Ascending aorta (tissue), 2 donors: ENCODE data around the gene ADGRG4. TPM values are rescaled to one million over a fixed set of nuclear protein-coding genes. Genes with fewer than 3 reads are reported as not detected.
"Not testable (repeated sequence)": the region's sequence is repeated elsewhere in the genome, so short reads cannot be mapped to it uniquely, and the experiment has no call there.

Source experiments
- DNase-seq, 2 donors: peaks; one replicate each; pipeline ENCODE4 v3.0.0-alpha.2; 2019; ENCODE audit warnings: low spot score in 2 of 2
- H3K27ac ChIP-seq, 2 donors: fragments of 200-600 bp; sonication (generic); one replicate each; pipeline ENCODE4 v1.5.1; 2016 to 2017; ENCODE audit warnings: mild to moderate bottlenecking in 1 of 2
- H3K27me3 ChIP-seq: fragments of 200-600 bp; sonication (generic); one replicate; pipeline ENCODE4 v1.5.1; 2017
- H3K36me3 ChIP-seq, 2 donors: fragments of 200-600 bp; sonication (generic); one replicate each; pipeline ENCODE4 v1.5.1; 2016
- H3K4me1 ChIP-seq, 2 donors: fragments of 200-600 bp; sonication (generic); one replicate each; pipeline ENCODE4 v1.5.1; 2016 to 2017; ENCODE audit warnings: mild to moderate bottlenecking in 1 of 2
- H3K4me3 ChIP-seq, 2 donors: fragments of 200-600 bp; sonication (generic); one replicate each; pipeline ENCODE4 v1.5.1; 2016 to 2017; ENCODE audit warnings: mild to moderate bottlenecking in 1 of 2
- H3K9me3 ChIP-seq, 2 donors: fragments of 200-600 bp; sonication (generic); one replicate each; pipeline ENCODE4 v1.5.1; 2016
- intact Hi-C: fragments of 100-400 bp; cut with DNase I; formaldehyde crosslinking; loops from one replicate; pipeline ENCODE4 v1.15.1; 2023
- total RNA-seq: library from RNA; depleted of rRNA; stranded (reverse); fragments of >200 nt; gene quantifications from one replicate; pipeline ENCODE4 v1.1.0, GENCODE V29; 2016
- TF ChIP-seq, protein P1 (sequence below), 3 experiments: fragments of 200-600 bp in 2 of 3; fragments of 450-650 bp in 1 of 3; sonication (generic) in 2 of 3; IDR thresholded peaks; one replicate each; pipeline ENCODE4 v1.5.1; 2016 to 2019; ENCODE audit warnings: antibody characterized with exemption in 3 of 3, mild to moderate bottlenecking in 1 of 3, moderate library complexity in 1 of 3

The ADGRG4 gene
- total RNA-seq, 1 donor from 2014 or later = 0.75 TPM

DNA sequence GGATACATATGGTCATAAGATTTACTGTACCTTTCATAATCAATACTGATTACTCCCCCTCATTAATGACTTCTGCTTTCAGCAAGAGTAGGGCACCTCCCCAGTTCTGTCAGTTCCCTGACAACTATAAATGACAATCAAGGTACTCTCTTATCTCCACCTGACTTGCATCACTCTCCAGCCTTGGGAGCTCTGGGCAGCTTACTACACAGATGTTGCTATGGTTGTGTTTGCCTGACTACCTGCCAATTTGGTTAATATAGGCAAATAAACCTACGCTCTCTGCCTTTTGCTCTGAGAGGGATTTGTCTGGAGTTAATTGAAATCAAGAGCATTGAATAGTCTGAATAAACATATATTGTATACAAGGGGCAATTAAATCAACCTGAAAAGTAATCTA is 26.8 kb upstream of the ADGRG4 start:
- Histone ChIP-seq H3K9me3 (no peaks in the 10 kb centered on the region), H3K27ac (no peak overlapping the region), H3K4me3 (no peak overlapping the region), H3K4me1 (no peaks in the 10 kb centered on the region), H3K27me3 (no peaks in the 10 kb centered on the region), H3K36me3 (no peaks in the 10 kb centered on the region)
- intact Hi-C loops = no loop called here
- DNase-seq = no peak
- TF ChIP-seq, protein P1, sequence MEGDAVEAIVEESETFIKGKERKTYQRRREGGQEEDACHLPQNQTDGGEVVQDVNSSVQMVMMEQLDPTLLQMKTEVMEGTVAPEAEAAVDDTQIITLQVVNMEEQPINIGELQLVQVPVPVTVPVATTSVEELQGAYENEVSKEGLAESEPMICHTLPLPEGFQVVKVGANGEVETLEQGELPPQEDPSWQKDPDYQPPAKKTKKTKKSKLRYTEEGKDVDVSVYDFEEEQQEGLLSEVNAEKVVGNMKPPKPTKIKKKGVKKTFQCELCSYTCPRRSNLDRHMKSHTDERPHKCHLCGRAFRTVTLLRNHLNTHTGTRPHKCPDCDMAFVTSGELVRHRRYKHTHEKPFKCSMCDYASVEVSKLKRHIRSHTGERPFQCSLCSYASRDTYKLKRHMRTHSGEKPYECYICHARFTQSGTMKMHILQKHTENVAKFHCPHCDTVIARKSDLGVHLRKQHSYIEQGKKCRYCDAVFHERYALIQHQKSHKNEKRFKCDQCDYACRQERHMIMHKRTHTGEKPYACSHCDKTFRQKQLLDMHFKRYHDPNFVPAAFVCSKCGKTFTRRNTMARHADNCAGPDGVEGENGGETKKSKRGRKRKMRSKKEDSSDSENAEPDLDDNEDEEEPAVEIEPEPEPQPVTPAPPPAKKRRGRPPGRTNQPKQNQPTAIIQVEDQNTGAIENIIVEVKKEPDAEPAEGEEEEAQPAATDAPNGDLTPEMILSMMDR (IDR thresholded peaks at IDR 0.05) = no peak

DNA sequence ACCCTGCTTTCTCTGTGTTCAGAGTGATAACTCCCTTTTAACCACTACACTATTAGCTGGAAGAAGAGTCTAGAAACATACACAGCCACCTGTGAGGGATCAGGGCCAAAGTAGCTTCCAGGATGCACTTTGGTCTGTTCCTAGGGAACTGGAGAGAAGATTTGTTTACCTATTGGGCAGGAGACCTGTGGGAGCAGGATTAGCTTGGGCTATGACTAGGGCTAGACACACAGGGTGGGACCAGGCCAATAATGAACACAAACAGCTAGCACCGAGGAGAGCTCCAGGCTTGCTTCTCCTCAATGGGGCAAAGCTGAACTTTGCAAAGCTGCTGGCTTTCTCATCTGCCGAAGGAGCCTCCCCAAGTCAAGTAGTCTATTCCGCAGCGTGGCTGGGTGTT is 25.2 kb upstream of the ADGRG4 start:
- DNase-seq = no peak
- intact Hi-C loops = no loop called here
- Histone ChIP-seq H3K9me3 (no peaks in the 10 kb centered on the region), H3K4me1 (no peaks in the 10 kb centered on the region), H3K27me3 (no peaks in the 10 kb centered on the region), H3K36me3 (no peaks in the 10 kb centered on the region), H3K27ac (no peak overlapping the region), H3K4me3 (no peak overlapping the region)
- TF ChIP-seq, protein P1 (IDR thresholded peaks at IDR 0.05) = no peak

DNA sequence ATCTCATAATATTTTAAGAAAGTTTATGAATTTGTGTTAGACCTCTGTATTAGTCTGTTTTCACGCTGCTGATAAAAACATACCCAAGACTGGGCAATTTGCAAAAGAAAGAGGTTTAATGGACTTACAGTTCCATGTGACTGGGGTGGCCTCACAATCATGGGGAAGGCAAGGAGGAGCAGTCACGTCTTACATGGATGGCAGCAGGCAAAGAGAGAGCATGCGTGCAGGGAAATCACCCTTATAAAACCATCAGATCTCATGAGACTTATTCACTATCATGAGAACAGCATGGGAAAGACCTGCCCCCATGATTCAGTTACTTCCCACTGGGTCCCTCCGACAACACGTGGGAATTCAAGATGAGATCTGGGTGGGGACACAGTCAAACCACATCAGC is 14.4 kb upstream of the ADGRG4 start:
- H3K27me3 ChIP-seq, H3K27ac ChIP-seq, H3K9me3 ChIP-seq, H3K36me3 ChIP-seq, H3K4me1 ChIP-seq, DNase-seq, H3K4me3 ChIP-seq, intact Hi-C loops: not testable (repeated sequence)

DNA sequence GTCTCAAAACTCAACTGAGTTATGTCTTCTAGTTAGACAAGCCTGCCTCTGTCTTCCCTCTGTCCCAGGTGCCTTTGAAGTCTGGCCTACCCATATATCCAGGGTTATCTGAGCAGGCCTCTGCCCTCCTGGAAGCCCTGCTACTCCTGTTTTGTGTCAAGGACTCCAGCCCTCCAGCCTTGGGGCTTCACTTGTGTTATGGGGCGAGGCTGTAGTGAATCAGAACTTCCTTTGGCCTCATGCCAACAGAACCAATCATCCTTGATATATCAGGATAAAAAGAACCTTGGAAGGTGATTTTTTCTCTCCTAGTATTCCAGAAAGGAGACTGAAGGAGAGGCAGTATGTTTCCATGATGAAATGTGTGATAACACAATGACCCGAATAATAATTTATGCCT is 8.9 kb upstream of the ADGRG4 start:
- no peak for DNase-seq
- TF ChIP-seq, protein P1 (IDR thresholded peaks at IDR 0.05) = no peak

DNA sequence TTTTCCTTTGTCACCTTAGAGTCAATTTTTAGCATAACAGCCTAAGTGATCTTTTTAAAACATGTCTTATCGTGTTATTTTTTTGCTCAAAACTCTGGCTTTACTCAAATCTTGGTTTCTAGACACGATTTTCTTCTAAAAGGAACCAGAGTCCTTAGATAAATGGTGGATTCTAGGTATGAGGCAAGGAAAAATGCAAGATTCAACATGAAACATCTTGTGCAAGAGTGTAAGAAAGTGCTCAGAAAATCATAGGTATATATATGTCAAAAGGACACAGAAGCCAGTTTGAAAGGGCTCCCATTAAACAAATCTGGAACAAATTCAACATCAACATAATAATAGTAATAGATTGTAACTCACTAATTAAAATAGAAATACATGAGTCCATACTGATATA is 8.1 kb upstream of the ADGRG4 start:
- intact Hi-C loops = no loop called here
- TF ChIP-seq, protein P1 (IDR thresholded peaks at IDR 0.05) = no peak
- no peaks in the 10 kb centered on the region for H3K4me1 ChIP-seq

More for the DNA sequence above, 8.9 kb upstream of the ADGRG4 start:
- no peaks in the 10 kb centered on the region for H3K9me3 ChIP-seq
- H3K27ac ChIP-seq = no peak overlapping the region
- no peaks in the 10 kb centered on the region for H3K36me3 ChIP-seq
- no peaks in the 10 kb centered on the region for H3K4me1 ChIP-seq
- H3K4me3 ChIP-seq = no peak overlapping the region
- intact Hi-C loops = no loop called here
- no peaks in the 10 kb centered on the region for H3K27me3 ChIP-seq

DNA sequence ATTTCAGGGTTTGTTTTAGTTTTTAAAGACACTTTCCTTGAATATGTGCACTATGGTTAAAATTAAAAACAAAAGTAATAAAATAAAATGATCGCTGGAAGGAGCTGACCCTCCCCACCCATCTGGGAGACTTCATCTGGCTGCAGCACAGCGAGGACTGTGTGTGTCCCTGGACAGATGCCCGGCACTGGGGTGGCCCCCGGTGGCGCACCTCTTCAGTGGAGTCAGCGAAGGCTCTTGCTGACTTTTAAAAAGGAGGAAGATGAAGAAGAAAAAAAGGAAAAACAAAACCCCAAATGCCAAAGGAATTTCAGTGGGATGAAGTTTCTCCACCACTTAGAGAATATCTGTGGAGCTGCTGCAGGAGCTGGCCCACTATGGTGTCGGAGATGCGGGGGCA is 5.4 kb upstream of the ADGRG4 start:
- Histone ChIP-seq H3K4me1 (no peaks in the 10 kb centered on the region), H3K9me3 (no peaks in the 10 kb centered on the region), H3K4me3 (no peak overlapping the region), H3K27me3 (no peaks in the 10 kb centered on the region), H3K36me3 (no peaks in the 10 kb centered on the region), H3K27ac (no peak overlapping the region)
- TF ChIP-seq, protein P1 (IDR thresholded peaks at IDR 0.05) = no peak
- intact Hi-C loops = no loop called here
- DNase-seq = no peak

More for the DNA sequence above, 8.1 kb upstream of the ADGRG4 start:
- H3K36me3 ChIP-seq = no peaks in the 10 kb centered on the region
- DNase-seq = no peak
- H3K27ac ChIP-seq = no peak overlapping the region
- H3K9me3 ChIP-seq = no peaks in the 10 kb centered on the region
- H3K4me3 ChIP-seq = no peak overlapping the region
- no peaks in the 10 kb centered on the region for H3K27me3 ChIP-seq
